HEK293T (cell line): ENCODE measurements around the gene ELMOD3.

Experiments used
- BHLHE40 ChIP-seq: fragments of 450-650 bp; IDR thresholded peaks from 2 replicates; pipeline ENCODE4 v1.6.1; 2016; ENCODE audit warnings: mild to moderate bottlenecking, moderate library complexity, borderline replicate concordance
- ELF4 ChIP-seq: fragments of 450-650 bp; IDR thresholded peaks from 2 replicates; pipeline ENCODE4 v1.6.1; 2017; ENCODE audit warnings: antibody characterized with exemption
- HDGF ChIP-seq: fragments of 450-650 bp; IDR thresholded peaks from 2 replicates; pipeline ENCODE4 v1.6.1; 2017; ENCODE audit warnings: antibody characterized with exemption, borderline replicate concordance
- SP1 ChIP-seq: fragments of 450-650 bp; IDR thresholded peaks from 2 replicates; pipeline ENCODE4 v1.6.1; 2017
- ZNF384 ChIP-seq: fragments of 450-650 bp; IDR thresholded peaks from 2 replicates; pipeline ENCODE4 v1.6.1; 2016

DNA sequence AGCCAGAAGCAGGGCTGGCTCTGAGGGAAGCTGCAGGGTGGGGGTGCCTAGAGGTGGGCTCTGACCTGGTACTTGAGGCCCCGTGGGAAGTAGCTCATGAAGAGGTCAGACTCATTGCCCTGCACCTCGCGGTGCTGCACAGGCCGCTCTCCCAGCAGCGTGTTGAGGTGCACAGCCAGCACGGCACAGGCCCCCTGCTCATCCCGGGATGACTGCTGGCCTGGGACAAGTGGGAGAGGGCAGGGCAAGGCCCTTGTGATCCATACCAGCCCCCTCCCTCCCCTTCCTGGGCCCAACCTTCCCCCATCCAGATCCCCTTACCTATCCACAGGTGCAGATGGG lies 46.9 kb downstream of the ELMOD3 start:
- TF ChIP-seq BHLHE40 (no peak), HDGF (no peak), SP1 (no peak), ELF4 (no peak), ZNF384 (no peak)
